Uterus (tissue), 2 donors: ENCODE results near the gene SMIM1.

Experiments used
- CTCF ChIP-seq, 4 experiments: fragments of 200-600 bp in 2 of 4; fragments of 450-650 bp in 2 of 4; sonication (generic) in 2 of 4; IDR thresholded peaks; one replicate each; pipeline ENCODE4 v1.5.1; 2016 to 2019; ENCODE audit warnings: antibody characterized with exemption in 4 of 4, mild to moderate bottlenecking in 2 of 4, moderate library complexity in 1 of 4
- POLR2A ChIP-seq, 2 donors: fragments of 450-650 bp; IDR thresholded peaks; one replicate each; pipeline ENCODE4 v1.6.1; 2016; ENCODE audit warnings: antibody characterized with exemption in 2 of 2, mild to moderate bottlenecking in 1 of 2, moderate library complexity in 1 of 2

- TF ChIP-seq POLR2A (IDR thresholded peaks at IDR 0.05) (no peak), CTCF (IDR thresholded peaks at IDR 0.05) (no peak)
Observed at GRCh38 chr1:3745071-3745470, 27.5 kb upstream of the SMIM1 start.
